GM12873 (cell line): ENCODE measurements around the gene RDH12.

Source experiments
- CTCF ChIP-seq: IDR thresholded peaks from 2 replicates; pipeline ENCODE4 v1.5.1; 2012; ENCODE audit warnings: low read depth, mild to moderate bottlenecking, moderate library complexity, low read length, control low read depth; ENCODE audit not compliant: insufficient read depth; ENCODE audit errors: missing control alignments

RDH12 gene

GRCh38 chr14:67683842-67684241 is 17.8 kb upstream of the RDH12 start:
- no peak for TF ChIP-seq CTCF

GRCh38 chr14:67690011-67690410 is 11.7 kb upstream of the RDH12 start:
- no peak for TF ChIP-seq CTCF

GRCh38 chr14:67694791-67695393 is 6.8 kb upstream of the RDH12 start:
- no peak for TF ChIP-seq CTCF

- no peak for TF ChIP-seq CTCF
Measured at GRCh38 chr14:67695394-67695949, 6.2 kb upstream of the RDH12 start, which contains the start of gene RDH11. Gene RDH11 (minus strand): TSS chr14:67695764. CDS start chr14:67695703, 61 bp downstream.

- TF ChIP-seq CTCF, result no peak
Measured at GRCh38 chr14:67697006-67697405, 4.7 kb upstream of the RDH12 start.

- TF ChIP-seq CTCF, result no peak
Measured at GRCh38 chr14:67698179-67698578, 3.5 kb upstream of the RDH12 start.

GRCh38 chr14:67703997-67704396 is 2.3 kb downstream of the RDH12 start:
- no peak for TF ChIP-seq CTCF
